CD1c-positive myeloid dendritic cell (primary cell): Measurements from ENCODE around the gene FAM177B.
A peak's percentile ranks its signal among the peaks of the same experiment; 100 is the strongest.
"Not testable (repeated sequence)": the region's sequence is repeated elsewhere in the genome, so short reads cannot be mapped to it uniquely, and the experiment has no call there.

ENCODE experiments used
- DNase-seq: peaks from one replicate; pipeline ENCODE4 v3.0.0-alpha.2; 2016; ENCODE audit errors: extremely low spot score

FAM177B gene

GRCh38 chr1:222739929-222740328, 2.9 kb downstream of the FAM177B start:
- DNase-seq = no peak

DNA sequence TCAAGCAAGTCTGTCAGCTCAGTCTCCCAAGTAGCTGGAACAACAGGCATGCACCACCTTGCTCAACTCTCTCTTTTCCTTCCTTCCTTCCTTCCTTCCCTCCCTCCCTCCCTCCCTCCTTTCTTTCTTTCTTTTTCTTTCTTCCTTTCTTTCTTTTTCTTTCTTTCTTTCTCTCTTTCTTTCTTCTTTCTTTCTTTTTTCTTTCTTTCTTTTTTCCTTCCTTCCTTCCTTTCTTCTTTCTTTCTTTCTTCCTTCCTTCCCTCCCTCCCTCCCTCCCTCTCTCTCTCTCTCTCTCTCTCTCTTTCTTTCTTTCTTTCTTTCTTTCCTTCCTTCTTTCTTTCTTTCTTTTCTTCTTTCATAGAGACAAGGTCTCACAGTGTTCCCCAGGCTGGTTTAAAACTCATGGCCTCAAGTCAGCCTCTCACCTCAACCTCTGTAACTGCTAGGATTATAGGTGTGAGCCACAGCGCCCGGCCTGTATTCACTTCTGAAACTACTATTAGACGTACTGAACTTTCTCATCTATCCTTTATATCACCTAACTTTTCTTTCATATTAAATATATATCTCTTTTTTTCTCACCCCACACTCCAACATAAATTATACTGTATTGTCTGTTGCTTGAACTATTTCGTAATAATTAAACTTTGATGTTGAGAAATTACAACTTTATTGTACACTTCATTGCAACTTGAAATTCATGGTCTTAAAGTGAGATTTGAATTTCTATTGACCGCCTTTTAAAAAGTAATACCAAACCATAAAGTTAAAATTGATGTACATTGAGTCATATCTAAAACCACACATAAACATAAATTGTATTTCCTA, 4.8 kb downstream of the FAM177B start:
- DNase-seq = not testable (repeated sequence)

GRCh38 chr1:222749927-222750326, 12.9 kb downstream of the FAM177B start:
- DNase-seq = no peak

DNA sequence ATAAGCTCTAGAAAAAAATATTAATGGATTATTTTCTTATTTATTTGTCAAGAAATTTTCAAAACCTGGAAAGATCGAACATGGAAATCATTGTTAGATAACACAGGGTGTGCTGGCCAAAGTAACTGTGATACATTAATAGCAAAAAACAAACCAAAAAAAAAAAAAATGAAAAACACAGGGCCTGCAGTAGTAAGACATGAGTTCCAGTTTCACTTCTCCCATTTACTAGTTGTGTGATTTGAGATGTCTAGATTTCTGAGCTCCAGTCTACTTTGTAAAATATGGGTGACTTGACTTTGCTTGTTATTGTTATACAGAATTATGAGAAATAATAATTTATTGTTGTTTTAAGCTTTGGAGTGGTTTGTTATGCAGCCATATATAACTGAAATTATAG, 13.6 kb downstream of the FAM177B start:
- peak; percentile 45 for DNase-seq

DNA sequence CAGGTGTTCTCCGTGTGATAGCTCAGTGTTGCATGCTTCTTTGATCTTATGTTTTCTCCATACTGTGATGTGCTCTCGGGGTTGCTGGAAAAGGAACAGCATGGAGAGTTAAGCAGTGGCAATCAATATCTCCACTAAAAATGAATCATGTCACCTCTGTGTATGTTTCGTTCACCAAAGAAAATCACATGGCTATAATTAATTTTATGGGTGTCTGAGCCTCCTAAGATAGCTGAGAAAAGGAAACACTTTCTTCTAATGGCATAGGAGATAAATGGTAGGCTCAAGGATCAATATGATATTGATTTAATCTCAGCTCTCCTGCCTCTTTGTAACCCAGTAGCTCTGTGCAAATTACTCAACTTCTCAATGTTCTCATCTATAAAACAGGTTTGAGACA, 14.3 kb downstream of the FAM177B start:
- no peak for DNase-seq

- DNase-seq = peak; percentile 67
Measured at GRCh38 chr1:222754366-222755139, 17.6 kb downstream of the FAM177B start.

DNA sequence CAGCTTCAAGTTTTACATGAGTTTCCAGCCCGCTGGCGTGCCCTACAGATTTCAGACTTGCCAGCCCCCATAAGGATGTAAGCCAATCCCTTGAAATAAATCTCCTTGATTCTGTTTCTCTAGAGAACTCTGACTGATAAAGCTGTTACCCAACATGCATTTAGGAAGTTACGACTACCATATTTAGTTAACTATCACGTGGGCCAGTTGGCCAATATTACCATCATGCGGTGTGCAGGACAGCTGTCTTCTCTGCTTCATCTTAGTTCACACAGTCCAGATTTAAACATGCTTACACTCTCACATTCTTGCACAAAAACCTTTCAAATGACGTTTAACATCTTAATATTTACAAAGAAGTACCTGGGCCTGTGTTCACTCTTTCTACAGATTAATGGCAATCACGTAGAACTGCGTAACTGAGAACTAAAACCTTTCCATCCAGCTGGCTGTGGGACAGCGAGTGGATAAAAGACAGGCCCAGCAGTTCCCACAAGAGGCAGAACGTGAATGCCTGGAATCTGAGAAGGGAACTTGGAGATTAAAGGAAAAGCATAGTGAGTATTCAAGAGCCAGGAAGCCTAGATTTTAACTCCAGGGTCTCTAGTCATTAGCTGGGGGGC, 20.8 kb downstream of the FAM177B start:
- DNase-seq = no peak

GRCh38 chr1:222759451-222760035, 22.5 kb downstream of the FAM177B start:
- no peak for DNase-seq

DNA sequence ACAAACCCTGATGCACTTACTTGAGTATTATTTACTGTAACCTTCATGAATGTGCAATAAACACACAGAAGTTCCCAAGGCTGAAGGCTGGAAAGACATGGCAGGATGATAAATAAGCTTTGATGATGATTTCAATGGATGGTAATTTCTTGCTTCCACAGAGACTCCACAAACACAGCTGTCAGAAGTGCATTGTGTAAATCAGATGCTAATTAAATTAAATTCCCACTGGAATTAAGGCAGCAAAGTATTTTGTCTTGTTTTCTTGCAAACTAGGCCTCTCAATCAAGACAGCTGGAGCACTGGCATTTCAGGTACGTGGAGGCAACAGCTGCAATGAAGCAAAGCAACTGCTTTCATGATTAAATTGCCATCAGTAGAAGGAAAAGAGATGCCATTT, 24.1 kb downstream of the FAM177B start:
- DNase-seq = no peak

DNA sequence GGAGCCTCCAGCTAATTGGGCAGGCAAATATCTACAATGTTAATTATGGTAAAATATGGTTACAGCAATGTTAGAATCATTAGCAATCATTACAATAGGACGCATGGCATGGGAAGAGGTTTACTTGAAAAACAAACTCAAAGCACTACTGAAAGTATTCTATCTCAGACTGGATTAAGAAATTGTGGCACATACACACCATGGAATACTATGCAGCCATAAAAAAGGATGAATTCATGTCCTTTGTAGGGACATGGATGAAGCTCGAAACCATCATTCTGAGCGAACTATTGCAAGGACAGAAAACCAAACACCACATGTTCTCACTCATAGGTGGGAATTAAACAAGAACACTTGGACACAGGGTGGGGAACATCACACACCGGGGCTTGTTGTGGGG, 25.2 kb downstream of the FAM177B start:
- not testable (repeated sequence) for DNase-seq

- DNase-seq = no peak
Measured at GRCh38 chr1:222767152-222767571, 30.2 kb downstream of the FAM177B start.

DNA sequence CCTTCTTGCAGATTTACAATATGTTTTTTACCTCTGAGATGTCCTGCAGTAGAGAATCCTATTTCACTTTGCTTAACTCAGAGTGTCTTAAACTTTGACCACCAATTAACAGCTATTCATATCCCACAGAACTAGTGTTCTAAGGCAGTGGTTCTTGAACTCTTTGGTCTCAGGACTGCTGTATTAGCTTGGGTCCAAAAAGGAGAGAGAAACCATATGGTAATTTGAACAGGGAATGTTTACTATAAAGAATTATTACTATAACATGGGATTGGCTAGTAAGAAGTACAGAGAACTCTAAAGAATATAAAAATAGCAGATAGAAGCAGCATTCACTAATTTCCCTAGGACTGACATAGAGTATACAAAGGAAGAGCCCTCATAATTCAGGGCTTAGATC, 31.6 kb downstream of the FAM177B start:
- DNase-seq = no peak

- peak; percentile 17 for DNase-seq
Measured at GRCh38 chr1:222769181-222769580, 32.2 kb downstream of the FAM177B start.

- DNase-seq = no peak
Measured at GRCh38 chr1:222769971-222770620, 33.1 kb downstream of the FAM177B start.

- DNase-seq = peak; percentile 7
Measured at GRCh38 chr1:222772996-222773379, 36.0 kb downstream of the FAM177B start.

- no peak for DNase-seq
Measured at GRCh38 chr1:222777463-222777862, 40.5 kb downstream of the FAM177B start.

- DNase-seq = no peak
Measured at GRCh38 chr1:222777977-222778376, 41.0 kb downstream of the FAM177B start.

GRCh38 chr1:222781251-222781650, 44.2 kb downstream of the FAM177B start:
- no peak for DNase-seq

- no peak for DNase-seq
Measured at GRCh38 chr1:222783051-222783450, 46.0 kb downstream of the FAM177B start.

GRCh38 chr1:222784371-222784770, 47.4 kb downstream of the FAM177B start:
- DNase-seq = no peak

- no peak for DNase-seq
Measured at GRCh38 chr1:222784916-222785315, 47.9 kb downstream of the FAM177B start.

- DNase-seq = no peak
Measured at GRCh38 chr1:222785529-222785928, 48.5 kb downstream of the FAM177B start.
